NCI-H128 (cell line): ENCODE results near the gene NAPG.
A peak's percentile ranks its signal among the peaks of the same experiment; 100 is the strongest.
"Not testable (repeated sequence)": the region's sequence is repeated elsewhere in the genome, so short reads cannot be mapped to it uniquely, and the experiment has no call there.

Experiments
- DNase-seq: peaks from one replicate; lab custom pipeline; 2025; ENCODE audit not compliant: unreplicated experiment; lab: John Stamatoyannopoulos, UW

The NAPG gene

DNA sequence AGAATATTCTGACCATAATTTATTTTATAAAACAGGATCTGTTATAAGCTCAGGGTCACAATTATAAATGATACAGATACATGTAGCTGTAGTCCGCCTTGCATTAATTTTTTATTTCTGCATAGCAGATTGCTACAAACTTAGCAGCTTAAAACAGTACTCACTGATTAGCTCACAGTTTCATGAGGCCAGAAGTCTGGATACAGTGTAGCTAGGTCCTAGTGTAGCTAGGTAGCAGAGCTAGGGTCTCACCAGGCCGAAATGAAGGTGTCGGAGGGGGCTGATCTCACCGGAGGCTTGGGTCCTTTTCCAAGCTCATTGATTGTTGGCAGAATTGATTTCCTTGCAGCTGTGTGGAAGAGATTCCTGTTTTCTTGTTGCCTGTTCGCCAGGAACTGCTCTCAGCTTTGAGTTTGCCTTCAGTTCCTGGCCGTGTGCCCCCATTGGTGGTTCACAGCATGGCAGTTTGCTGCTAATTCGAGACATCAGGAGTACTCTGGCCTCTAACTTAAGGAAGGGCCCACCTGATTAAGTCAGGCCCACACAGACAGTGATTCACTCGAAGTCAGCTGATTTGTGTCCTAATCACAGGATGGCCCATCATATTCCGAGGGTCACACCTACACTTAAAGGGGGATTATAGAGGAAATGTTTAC lies 18.4 kb downstream of the NAPG start:
- no peak for DNase-seq

DNA sequence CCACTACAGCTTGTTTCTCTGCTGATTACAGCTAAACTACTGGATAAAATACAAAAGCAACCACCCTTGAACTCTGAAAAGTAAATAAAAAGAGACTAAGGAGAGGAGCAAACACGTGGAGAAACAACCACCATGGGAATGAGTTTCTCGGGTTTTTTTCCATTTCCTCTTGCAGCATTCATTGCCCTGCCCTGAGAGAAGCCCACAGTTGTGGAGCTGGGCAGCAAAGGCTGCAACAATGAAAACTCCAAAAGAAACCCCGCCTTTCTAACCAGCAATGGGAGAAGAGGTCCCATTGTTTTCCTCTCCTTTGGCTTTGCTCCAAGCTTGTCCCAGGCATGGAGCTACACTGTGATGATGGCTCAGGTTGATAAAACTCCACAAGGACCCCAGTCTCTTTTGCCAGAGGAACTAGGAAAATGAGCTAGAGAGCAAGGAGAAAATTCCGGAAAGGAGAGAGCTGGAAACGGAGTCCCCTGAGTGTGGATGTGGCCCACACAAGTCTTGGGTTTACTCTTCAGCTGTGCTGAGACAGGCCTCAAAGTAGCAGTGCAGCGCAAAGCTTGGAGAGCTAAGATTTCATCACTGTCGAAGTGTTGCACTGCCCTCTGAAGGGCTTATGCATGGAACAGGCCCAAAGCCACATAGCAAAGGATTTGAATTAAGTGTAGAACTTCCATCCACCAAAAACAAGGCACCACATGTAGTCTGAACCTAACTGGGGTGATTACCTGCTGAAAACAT lies 20.9 kb downstream of the NAPG start:
- no peak for DNase-seq

DNA sequence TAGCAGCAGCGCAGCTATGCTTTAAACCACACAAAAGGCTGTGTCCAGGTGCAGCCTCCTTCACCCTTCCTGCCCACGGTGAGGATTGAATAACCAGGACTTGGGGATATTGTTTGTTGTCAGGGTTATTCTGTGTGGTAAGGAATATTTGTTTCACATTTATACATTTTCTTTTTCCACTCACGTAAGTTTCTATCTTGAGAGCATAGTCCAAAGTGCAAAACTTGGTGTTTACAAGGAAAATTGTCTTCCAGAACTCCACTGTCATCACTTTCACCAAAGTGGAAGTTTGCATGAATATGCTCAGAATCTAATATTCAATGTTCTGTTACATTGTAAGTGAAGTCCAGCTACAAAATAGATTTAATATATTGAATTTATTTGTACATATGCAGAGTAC lies 26.4 kb downstream of the NAPG start:
- no peak for DNase-seq

DNA sequence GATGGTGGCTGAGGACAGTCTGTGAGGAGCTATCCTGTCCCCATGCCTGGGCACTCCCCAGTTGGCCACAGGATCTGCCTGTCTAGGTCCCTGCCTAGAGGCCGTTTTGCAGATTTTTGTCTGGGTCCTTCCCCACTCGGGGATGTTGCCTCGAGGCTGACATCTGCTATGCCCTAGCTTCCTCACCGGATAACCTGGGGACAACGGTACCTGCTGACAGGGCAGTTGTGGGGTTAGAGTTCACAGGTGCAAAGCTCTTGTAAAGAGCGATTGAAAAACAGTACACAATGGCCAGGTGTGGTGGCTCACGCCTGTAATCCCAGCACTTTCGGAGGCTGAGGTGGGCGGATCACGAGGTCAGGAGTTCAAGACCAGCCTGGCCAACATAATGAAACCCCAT lies 30.4 kb downstream of the NAPG start:
- DNase-seq: not testable (repeated sequence)

DNA sequence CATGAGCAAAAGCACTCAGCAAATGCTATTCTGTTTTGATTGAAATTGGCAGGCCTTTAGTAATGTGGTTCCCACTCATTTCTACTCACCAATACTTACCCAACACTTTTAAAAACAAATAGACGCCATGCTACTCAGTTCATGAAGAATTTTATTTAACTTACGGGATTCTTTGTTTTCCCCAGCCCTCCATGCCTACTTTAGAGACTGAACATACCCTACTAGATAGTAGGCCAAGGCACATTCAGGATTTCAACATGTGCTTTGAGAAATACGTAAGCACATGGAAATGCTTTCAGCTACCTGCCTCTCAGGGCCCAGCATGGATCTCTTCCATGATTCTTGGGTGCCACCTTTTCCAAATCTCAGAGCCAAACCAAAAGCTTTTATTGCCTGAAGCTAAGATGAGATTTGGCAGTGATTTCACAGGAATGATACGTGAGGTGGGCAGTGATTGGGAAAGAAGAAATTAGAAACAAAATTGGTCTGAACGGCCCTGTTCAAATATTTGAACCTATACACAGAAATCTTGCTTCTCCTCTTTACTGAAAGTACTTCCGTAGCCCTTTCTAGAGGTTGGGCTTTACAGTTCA lies 31.4 kb downstream of the NAPG start:
- no peak for DNase-seq

DNA sequence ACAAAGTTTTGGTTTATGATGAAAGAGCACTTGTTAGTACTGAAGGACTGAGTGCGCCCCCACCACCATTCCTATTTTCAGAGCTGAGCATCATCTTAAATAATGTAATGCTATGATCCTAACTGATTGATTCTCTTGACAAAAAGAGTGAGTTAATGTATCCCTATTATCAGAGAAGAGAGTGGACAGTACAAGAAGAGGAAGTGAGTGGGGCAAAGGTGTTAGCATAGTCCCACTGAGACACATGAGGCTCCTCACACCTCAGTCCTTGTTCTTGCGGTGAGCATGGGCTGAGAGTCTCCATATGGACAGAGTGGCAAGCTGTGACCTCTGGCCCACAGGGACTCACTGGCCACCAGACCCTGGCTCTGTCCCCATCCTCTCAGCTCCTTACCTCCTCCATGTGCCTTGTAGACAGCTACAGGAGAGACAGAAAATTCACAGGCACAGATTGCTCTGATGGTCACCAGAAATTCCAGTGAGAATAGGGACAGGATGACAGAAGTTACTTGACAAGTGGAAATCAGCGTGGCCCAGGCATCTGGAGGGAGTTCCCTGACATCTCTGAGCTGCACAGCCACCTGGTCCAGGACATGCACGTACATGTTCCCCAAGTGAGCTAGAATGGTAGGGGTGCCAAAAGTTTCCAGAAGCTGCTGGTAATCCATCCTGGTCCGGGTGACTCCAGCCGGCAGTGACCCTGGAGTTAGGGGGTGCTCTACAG lies 32.6 kb downstream of the NAPG start:
- DNase-seq: no peak

DNA sequence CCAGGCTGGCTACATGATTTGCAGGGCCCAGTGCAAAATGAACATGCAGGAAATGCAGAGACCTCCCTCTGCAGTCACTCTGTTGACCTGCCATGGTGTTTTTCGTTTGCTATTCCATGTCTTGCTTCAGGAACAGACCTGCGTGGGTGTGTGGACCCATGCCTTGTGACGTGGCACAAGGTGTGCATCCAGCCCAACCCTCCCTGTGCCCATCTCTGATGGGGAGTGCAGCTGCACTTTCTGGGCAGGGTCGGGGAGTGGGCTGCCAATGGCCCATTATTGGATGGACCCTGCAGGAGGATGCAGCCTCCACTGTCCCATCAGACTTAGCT lies 33.1 kb downstream of the NAPG start:
- no peak for DNase-seq

DNA sequence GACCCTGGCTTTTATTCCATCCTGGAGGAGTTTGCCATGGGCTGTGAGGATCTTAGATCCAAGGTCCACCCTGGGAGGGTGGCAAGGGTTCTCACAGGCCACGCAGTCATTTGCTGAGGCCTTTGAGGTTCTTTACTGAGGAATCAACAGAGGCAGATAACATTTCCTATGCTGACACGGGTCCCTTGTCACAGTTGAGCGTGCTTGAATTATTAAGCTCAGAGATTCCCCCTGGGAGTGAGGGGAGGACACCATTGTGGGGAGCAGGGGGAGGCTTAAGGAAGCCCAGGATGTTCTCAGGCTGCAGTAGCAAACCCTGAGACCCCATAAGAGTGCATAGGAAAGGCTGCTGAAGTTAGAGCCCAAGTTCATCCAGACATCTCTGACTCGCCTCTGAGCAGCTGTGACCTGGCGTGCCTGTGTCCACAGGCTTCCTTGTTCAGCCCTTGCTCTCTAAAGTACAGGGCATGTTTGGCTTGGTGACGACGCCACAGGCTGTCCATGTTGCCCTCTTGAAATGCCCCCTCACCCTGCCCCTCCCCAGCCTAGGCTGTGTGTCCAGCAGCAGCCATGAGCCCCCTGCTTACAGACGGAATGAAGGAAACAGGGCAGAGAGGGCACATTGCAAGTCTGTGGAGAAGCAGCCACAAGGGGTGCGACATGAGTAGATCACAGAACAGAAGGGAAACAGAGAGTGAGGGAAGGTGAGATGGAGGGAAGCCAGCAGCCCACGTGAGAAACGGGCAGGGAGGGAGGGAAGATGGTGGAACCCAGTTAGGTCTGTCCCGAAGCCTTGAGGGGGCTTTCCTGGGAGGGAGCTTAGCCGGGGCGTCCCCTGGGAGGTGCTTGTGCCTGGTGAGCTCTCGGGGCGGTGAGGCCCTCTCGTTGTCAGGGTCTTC lies 34.0 kb downstream of the NAPG start:
- no peak for DNase-seq

DNA sequence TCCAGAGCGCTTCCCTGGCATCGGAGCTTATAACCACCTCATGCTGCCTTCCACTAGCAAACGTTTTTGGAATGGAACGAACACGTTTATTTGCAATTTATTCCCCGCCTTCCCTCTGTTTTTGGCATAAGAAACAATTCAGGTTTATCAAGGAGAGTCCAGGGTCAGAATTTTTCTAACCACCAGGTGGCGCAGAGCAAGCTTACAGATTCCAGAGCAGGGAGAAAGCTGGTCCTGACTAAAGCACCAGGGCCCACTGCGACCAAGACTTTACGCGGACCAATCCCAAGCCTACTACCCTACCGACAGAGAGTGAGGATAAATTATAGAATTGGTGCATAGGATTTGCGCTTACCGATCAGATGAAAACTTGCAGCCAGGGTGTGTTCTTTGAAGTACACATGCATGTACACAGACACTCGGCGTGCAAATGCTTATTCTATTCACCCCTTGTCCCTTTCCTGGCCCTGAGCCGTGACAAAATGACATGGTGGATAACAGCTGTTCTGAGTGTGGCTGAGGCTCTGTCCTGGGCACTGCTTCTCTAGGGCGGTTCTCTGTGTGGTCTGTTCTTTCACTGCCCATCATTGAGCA lies 34.7 kb downstream of the NAPG start:
- peak; percentile 47 for DNase-seq

DNA sequence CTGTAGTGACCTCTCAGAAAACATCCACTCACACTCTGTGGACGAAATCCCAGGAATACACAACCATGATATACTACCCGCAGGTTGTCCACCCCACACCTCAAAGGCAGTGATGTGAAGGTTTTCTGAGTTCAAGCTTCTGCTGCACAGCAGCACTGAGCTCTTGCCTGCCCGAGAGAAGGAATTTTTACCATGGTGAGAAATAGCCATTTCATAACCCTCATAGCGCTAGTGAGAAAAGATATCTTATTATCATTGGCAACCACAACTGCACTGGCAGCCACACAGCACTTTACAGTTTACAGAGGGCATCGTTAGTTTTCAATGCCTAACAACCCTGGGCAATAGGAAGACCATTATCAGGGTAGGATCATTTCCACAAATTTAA lies 36.9 kb downstream of the NAPG start:
- no peak for DNase-seq

DNA sequence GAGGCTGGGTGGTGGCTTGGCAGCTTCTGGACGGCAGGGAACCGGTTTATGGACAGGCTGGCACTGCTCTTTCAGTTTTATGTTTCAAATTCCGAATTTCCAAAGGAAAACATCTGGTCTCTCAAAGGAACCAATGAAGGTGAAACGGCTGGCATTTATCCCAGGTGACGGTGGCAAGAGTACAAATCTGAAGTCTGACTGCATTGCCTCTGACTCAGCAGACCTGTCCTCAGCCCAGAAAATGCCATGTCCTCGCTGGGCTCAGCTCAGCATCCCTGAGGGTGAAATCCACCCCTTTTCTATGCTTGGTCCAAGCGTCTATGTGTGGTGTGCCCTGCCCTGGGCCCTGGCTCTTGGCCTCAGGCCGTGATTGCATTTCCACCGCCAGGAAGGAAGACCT lies 38.1 kb downstream of the NAPG start:
- no peak for DNase-seq

DNA sequence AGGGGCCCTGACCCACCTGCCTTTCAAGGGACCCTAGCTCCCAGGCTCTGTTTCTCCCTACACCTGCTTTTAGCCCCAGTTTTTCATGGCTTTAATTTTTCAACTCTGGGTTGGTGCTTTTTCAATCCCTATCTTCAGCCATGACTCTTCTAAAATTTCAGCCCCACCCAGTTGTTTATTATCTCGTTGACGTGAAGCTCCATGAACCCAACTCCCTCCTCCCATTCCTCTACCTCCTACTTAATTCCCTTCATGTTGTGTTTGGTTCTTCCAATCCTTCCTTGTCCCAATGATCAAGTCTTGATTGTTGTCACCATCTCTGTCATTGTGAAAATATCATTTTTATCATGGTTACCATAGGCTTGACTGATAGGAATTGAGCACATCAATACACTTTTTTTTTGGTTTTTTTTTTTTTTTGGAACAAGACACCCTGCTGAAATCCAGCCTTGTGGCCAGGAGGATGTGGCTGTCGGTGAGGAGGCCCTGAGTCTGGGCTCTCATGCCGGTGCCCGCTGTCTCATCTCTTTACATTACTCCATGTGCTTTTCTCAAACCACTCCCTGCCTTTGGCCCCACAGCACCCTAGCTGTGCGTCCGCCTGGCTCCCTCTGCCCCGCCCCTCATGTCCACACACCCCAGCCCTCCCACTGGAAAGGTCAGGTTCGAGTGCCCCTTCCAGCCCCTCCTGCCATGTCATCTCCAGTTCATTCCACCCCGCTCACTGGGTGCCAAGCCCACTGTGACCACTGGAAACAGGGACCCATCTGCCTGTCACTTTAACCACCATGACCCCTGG lies 39.3 kb downstream of the NAPG start:
- DNase-seq: no peak

DNA sequence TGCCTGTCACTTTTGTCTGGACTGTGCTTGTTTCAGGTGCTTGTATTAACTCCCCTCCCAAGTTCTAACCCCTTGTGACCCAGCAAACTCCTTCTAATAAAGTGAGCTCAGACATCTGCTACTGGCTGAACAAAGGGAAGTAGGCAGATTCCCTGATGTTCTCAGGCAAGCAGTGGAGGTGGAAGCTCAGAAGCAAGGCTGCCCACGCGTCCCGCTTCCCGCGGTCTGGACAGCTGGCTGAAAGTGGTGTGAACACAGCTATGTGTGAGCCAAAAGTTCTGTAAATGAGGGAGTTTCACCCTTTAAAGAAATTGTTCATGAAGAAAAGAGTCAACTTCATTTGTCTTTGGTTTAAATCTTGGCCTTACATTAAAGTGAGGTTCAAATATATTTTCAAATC lies 40.0 kb downstream of the NAPG start:
- no peak for DNase-seq

DNA sequence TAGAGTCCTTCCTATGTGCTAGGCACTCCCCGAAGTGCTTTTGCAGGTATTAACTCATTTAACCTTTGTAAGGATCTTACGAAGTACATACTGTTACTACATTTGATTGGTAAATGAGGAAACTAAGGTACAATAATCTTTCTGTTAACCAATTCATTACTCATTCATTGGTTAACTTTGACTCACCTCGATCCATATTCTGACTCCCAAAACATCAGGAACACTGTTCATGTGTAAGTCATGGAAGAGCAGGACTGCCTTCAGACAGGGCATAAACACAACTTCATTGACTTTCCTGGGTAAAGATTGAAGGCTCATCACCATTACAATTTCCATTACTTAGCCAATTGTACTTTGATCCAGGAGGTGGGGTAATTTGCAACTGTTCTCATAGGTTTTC lies 40.6 kb downstream of the NAPG start:
- no peak for DNase-seq

DNA sequence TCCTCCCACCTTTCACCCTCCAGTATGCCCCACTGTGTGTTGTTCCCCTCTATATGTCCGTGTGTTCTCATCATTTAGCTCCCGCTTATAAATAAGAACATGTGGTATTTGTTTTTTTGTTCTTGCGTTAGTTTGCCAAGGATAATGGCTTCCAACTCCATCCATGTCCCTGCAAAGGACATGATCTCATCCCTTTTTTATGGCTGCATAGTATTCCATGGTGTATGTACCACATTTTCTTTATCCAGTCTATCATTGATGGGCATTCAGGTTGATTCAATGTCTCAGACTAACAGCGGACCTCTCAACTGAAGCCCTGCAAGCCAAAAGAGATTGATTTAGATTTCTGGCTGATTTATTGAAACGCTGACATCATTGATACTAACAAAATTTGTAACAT lies 44.1 kb downstream of the NAPG start:
- DNase-seq: not testable (repeated sequence)

DNA sequence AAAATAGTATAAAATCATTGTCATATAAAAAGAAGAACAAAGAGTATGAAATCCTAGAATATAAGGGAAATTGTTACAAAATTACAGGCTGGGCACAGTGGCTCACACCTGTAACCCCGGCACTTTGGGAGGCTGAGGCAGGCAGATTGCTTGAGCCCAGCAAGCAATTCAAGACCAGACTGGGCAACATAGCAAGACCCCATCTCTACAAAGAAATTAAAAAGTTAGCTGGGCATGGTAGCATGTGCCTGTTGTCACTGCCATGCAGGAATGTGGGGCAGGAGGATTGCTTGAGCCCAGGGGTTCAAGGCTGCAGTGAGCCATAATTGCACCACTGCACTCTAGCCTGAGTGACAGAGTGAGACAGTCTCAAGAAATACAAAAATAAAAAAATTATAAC lies 44.8 kb downstream of the NAPG start:
- DNase-seq: no peak

DNA sequence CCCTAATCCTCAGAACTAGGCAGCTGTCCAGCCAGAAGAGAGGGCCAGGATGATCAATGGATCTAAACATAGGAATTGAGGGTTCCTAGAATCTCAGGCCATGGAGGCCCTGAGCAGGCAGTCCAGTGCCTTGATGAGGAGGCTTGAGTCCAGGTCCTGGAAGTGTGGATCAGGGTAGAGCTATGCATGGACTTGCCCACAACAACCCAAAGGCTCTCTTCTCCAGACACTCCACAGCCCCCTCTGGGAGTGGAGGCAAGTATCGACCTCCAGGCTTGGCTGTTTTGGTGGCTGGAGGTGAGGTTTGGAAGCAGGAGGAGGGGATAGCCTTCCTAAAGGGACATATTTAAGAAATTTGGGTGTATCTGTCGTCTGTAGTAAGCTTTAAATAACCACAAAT lies 45.7 kb downstream of the NAPG start:
- no peak for DNase-seq

DNA sequence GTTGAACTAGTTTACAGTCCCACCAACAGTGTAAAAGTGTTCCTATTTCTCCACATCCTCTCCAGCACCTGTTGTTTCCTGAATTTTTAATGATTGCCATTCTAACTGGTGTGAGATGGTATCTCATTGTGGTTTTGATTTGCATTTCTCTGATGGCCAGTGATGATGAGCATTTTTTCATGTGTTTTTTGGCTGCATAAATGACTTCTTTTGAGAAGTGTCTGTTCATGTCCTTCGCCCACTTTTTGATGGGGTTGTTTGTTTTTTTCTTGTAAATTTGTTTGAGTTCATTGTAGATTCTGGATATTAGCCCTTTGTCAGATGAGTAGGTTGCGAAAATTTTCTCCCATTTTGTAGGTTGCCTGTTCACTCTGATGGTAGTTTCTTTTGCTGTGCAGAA lies 47.4 kb downstream of the NAPG start:
- not testable (repeated sequence) for DNase-seq

DNA sequence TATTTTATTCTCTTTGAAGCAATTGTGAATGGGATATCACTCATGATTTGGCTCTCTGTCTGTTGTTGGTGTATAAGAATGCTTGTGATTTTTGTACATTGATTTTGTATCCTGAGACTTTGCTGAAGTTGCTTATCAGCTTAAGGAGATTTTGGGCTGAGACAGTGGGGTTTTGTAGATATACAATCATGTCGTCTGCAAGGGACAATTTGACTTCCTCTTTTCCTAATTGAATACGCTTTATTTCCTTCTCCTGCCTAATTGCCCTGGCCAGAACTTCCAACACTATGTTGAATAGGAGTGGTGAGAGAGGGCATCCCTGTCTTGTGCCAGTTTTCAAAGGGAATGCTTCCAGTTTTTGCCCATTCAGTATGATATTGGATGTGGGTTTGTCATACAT lies 48.6 kb downstream of the NAPG start:
- not testable (repeated sequence) for DNase-seq
